K562 (cell line): Measurements from ENCODE around the gene CHCHD1. TPM values are rescaled to one million over a fixed set of nuclear protein-coding genes. Genes with fewer than 3 reads are reported as not detected.

ENCODE experiments used
- CAMTA2 ChIP-seq: fragments of 250-450 bp; sonication (Bioruptor Pico); conservative IDR thresholded peaks from 2 replicates; pipeline ENCODE4 v1.5.1; 2022
- CGGBP1 ChIP-seq: fragments of 250-450 bp; sonication (Bioruptor Pico); IDR thresholded peaks from 2 replicates; pipeline ENCODE4 v1.9.0; 2021; ENCODE audit warnings: mild to moderate bottlenecking
- GATAD2A ChIP-seq: fragments of 450-650 bp; IDR thresholded peaks from 2 replicates; pipeline ENCODE4 v1.6.1; 2017
- HDAC2 ChIP-seq: fragments of 450-650 bp; IDR thresholded peaks from 2 replicates; pipeline ENCODE4 v1.6.1; 2016; ENCODE audit warnings: mild to moderate bottlenecking
- HNRNPK ChIP-seq: fragments of 200-400 bp; formaldehyde crosslinking; IDR thresholded peaks from one replicate; pipeline ENCODE4 v1.6.1; 2018; ENCODE audit warnings: mild to moderate bottlenecking, low read depth, low read length; ENCODE audit not compliant: poor library complexity, severe bottlenecking
- HNRNPUL1 ChIP-seq: fragments of 200-400 bp; formaldehyde crosslinking; IDR thresholded peaks from 2 replicates; pipeline ENCODE4 v1.6.1; 2017; ENCODE audit warnings: low read length
- MLLT1 ChIP-seq, 2 experiments: fragments of 450-650 bp; IDR thresholded peaks; 2 replicates each; pipeline ENCODE4 v1.6.1; 2016
- MYBL2 ChIP-seq, 2 experiments: fragments of 450-650 bp in 1 of 2; sonication (generic) in 1 of 2; formaldehyde crosslinking in 1 of 2; IDR thresholded peaks; 2 replicates each; pipeline versions ENCODE4 v1.6.1 to v1.8.1; 2017 to 2022; ENCODE audit warnings: borderline replicate concordance in 1 of 2, inconsistent platforms in 1 of 2, low read depth in 1 of 2, mild to moderate bottlenecking in 1 of 2, missing genetic modification reagents in 1 of 2, moderate library complexity in 1 of 2
- OTX1 ChIP-seq: fragments of 450-650 bp; formaldehyde crosslinking; IDR thresholded peaks from 2 replicates; pipeline ENCODE4 v1.4.0; 2022; ENCODE audit warnings: mild to moderate bottlenecking
- PHTF2 ChIP-seq: fragments of 250-450 bp; sonication (Bioruptor Pico); IDR thresholded peaks from 2 replicates; pipeline ENCODE4 v1.5.0; 2021; ENCODE audit warnings: mild to moderate bottlenecking
- PRPF4 ChIP-seq: fragments of 200-400 bp; formaldehyde crosslinking; IDR thresholded peaks from one replicate; pipeline ENCODE4 v1.6.1; 2017; ENCODE audit warnings: low read length, low read depth, mild to moderate bottlenecking; ENCODE audit not compliant: insufficient read depth, poor library complexity, severe bottlenecking
- SAP30 ChIP-seq: fragments of 200-600 bp; sonication (generic); IDR thresholded peaks from 2 replicates; pipeline ENCODE4 v1.6.1; 2012; ENCODE audit warnings: borderline replicate concordance, low read depth, mild to moderate bottlenecking, moderate library complexity, low read length, control low read depth, inconsistent platforms; ENCODE audit not compliant: insufficient read depth, poor library complexity, severe bottlenecking
- SLC30A9 ChIP-seq: fragments of 250-450 bp; sonication (Bioruptor Pico); IDR thresholded peaks from 2 replicates; pipeline ENCODE4 v1.8.0; 2022; ENCODE audit warnings: mild to moderate bottlenecking, moderate library complexity
- TCF3 ChIP-seq: sonication (generic); formaldehyde crosslinking; IDR thresholded peaks from 2 replicates; pipeline ENCODE4 v1.4.0; 2020; ENCODE audit warnings: mild to moderate bottlenecking, missing genetic modification reagents
- TCF7L2 ChIP-seq: fragments of 150-350 bp; IDR thresholded peaks from 2 replicates; pipeline ENCODE4 v1.6.1; 2016; ENCODE audit warnings: low read depth, mild to moderate bottlenecking, low read length, moderate library complexity
- USF2 ChIP-seq: sonication (generic); formaldehyde crosslinking; IDR thresholded peaks from 2 replicates; pipeline ENCODE4 v1.5.0; 2020; ENCODE audit warnings: missing genetic modification reagents
- XRCC4 ChIP-seq: IDR thresholded peaks from one replicate; pipeline ENCODE4 v1.6.1; 2011; ENCODE audit not compliant: insufficient read depth, insufficient read length; ENCODE audit errors: extremely low read depth
- ZNF12 ChIP-seq: sonication (generic); formaldehyde crosslinking; IDR thresholded peaks from 2 replicates; pipeline ENCODE4 v1.4.0; 2020; ENCODE audit warnings: mild to moderate bottlenecking, missing genetic modification reagents
- ZNF239 ChIP-seq: fragments of 250-450 bp; sonication (Bioruptor Pico); IDR thresholded peaks from 2 replicates; pipeline ENCODE4 v1.4.0; 2020; ENCODE audit warnings: mild to moderate bottlenecking
- ZNF395 ChIP-seq: fragments of 200-800 bp; sonication (Bioruptor generic); IDR thresholded peaks from 2 replicates; pipeline ENCODE4 v1.6.1; 2017; ENCODE audit warnings: missing genetic modification characterization, missing compliant biosample characterization
- ZNF449 ChIP-seq: fragments of 250-450 bp; sonication (Bioruptor Pico); IDR thresholded peaks from 2 replicates; pipeline ENCODE4 v1.8.0; 2022; ENCODE audit warnings: moderate library complexity, mild to moderate bottlenecking, inconsistent platforms
- polyA plus RNA-seq, 8 experiments: library from polyadenylated mRNA; depleted of rRNA in 4 of 8; stranded (reverse) in 5 of 8; unstranded in 3 of 8; fragments of >200 nt; fragmentation: Nextera tagmentation in 2 of 8; fragmentation: Illumina TruSeq in 1 of 8; extraction: Ambion mirVana in 2 of 8; extraction: Trizol in 1 of 8; gene quantifications; 2 replicates each; pipeline versions ENCODE4 v1.2.1 to v1.2.3, GENCODE V29; 2011 to 2014; ENCODE audit warnings: inconsistent platforms in 1 of 8, missing spikeins in 1 of 8
- total RNA-seq, 7 experiments: library from RNA; depleted of rRNA in 6 of 7; stranded (reverse); fragments of >200 nt in 6 of 7; fragmentation: Illumina TruSeq in 2 of 7; extraction: Trizol in 2 of 7; gene quantifications; 2 replicates each; pipeline versions ENCODE4 v1.2.1 to v1.2.3, GENCODE V29; 2011 to 2021; ENCODE audit warnings: low replicate concordance in 1 of 7

The CHCHD1 gene
- total and polyA plus RNA-seq, 9 of the 15 experiments (the other 6 are each of a cell fraction or from before 2014, with no cell fraction given), result 52.9 to 126 (median 83.4) TPM

GRCh38 chr10:73781879-73782748, at the start of gene CHCHD1 (continued):
- TF ChIP-seq HDAC2, result no peak; the same call in 1 of the 2 replicates
- no peak for TF ChIP-seq SLC30A9 (CRISPR knock-in tag)
- 0 out of 2 replicates have a peak, but pooled peaks have one; percentile 8 for TF ChIP-seq TCF7L2
- TF ChIP-seq MYBL2 (IDR thresholded peaks at IDR 0.05; ENCODE audit: low read depth), result no peak
- no peak for TF ChIP-seq MYBL2 (CRISPR knock-in tag; IDR thresholded peaks at IDR 0.05; ENCODE audit: borderline replicate concordance)
- no peak for TF ChIP-seq XRCC4
- TF ChIP-seq CAMTA2 (CRISPR knock-in tag), result no peak
- TF ChIP-seq USF2 (CRISPR knock-in tag), result no peak
- no peak for TF ChIP-seq ZNF449 (CRISPR knock-in tag)
- no peak for TF ChIP-seq PHTF2
- TF ChIP-seq PRPF4, result no peak
- no peak for TF ChIP-seq HNRNPUL1
- peak; percentile 66 for TF ChIP-seq SAP30
- TF ChIP-seq CGGBP1 (CRISPR knock-in tag), result no peak
- TF ChIP-seq HNRNPK, result no peak
- peak; percentile 87 for TF ChIP-seq ZNF12 (CRISPR knock-in tag)
- TF ChIP-seq OTX1 (CRISPR knock-in tag), result no peak
- TF ChIP-seq MLLT1 (IDR thresholded peaks at IDR 0.05), result peak in 1 of 2 experiments; percentile 80; a peak in 1 of 4 replicates
- no peak; the same call in 1 of the 2 replicates for TF ChIP-seq ZNF239 (CRISPR knock-in tag)
- peak; percentile 69; the same call in 1 of the 2 replicates for TF ChIP-seq ZNF395 (CRISPR knock-in tag)
- 0 out of 2 replicates have a peak, but pooled peaks have one; percentile 19 for TF ChIP-seq TCF3 (CRISPR knock-in tag)
- TF ChIP-seq GATAD2A, result 0 out of 2 replicates have a peak, but pooled peaks have one; percentile 10
